K562 (cell line): ENCODE measurements around the gene JPH3. TPM values are rescaled to one million over a fixed set of nuclear protein-coding genes. Genes with fewer than 3 reads are reported as not detected.

ENCODE experiments used
- RBM34 ChIP-seq: fragments of 200-400 bp; formaldehyde crosslinking; IDR thresholded peaks from 2 replicates; pipeline ENCODE4 v1.6.1; 2018; ENCODE audit warnings: low read length, borderline replicate concordance; ENCODE audit not compliant: insufficient read depth
- ZNF444 ChIP-seq: fragments of 250-450 bp; sonication (Bioruptor Pico); IDR thresholded peaks from 2 replicates; pipeline ENCODE4 v1.4.0; 2020; ENCODE audit warnings: mild to moderate bottlenecking, moderate library complexity
- ZNF696 ChIP-seq: fragments of 250-450 bp; sonication (Bioruptor Pico); conservative IDR thresholded peaks from 2 replicates; pipeline ENCODE4 v1.4.0; 2020; ENCODE audit warnings: mild to moderate bottlenecking, moderate library complexity
- polyA plus RNA-seq, 8 experiments: library from polyadenylated mRNA; depleted of rRNA in 4 of 8; stranded (reverse) in 5 of 8; unstranded in 3 of 8; fragments of >200 nt; fragmentation: Nextera tagmentation in 2 of 8; fragmentation: Illumina TruSeq in 1 of 8; extraction: Ambion mirVana in 2 of 8; extraction: Trizol in 1 of 8; gene quantifications; 2 replicates each; pipeline versions ENCODE4 v1.2.1 to v1.2.3, GENCODE V29; 2011 to 2014; ENCODE audit warnings: inconsistent platforms in 1 of 8, missing spikeins in 1 of 8
- total RNA-seq, 7 experiments: library from RNA; depleted of rRNA in 6 of 7; stranded (reverse); fragments of >200 nt in 6 of 7; fragmentation: Illumina TruSeq in 2 of 7; extraction: Trizol in 2 of 7; gene quantifications; 2 replicates each; pipeline versions ENCODE4 v1.2.1 to v1.2.3, GENCODE V29; 2011 to 2021; ENCODE audit warnings: low replicate concordance in 1 of 7
- TF ChIP-seq, protein P1 (sequence below), 2 experiments: fragments of 450-650 bp in 1 of 2; sonication (generic) in 1 of 2; formaldehyde crosslinking in 1 of 2; IDR thresholded peaks; 2 replicates each; pipeline versions ENCODE4 v1.7.1 to v1.9.0; 2016 to 2022; ENCODE audit warnings: inconsistent platforms in 1 of 2, mild to moderate bottlenecking in 1 of 2, missing genetic modification reagents in 1 of 2

The JPH3 gene
- total and polyA plus RNA-seq, 9 of the 15 experiments (the other 6 are each of a cell fraction or from before 2014, with no cell fraction given) = 0.01 TPM; not detected in 8

GRCh38 chr16:87665193-87665592, 62.9 kb downstream of the JPH3 start (continued):
- TF ChIP-seq, protein P1, sequence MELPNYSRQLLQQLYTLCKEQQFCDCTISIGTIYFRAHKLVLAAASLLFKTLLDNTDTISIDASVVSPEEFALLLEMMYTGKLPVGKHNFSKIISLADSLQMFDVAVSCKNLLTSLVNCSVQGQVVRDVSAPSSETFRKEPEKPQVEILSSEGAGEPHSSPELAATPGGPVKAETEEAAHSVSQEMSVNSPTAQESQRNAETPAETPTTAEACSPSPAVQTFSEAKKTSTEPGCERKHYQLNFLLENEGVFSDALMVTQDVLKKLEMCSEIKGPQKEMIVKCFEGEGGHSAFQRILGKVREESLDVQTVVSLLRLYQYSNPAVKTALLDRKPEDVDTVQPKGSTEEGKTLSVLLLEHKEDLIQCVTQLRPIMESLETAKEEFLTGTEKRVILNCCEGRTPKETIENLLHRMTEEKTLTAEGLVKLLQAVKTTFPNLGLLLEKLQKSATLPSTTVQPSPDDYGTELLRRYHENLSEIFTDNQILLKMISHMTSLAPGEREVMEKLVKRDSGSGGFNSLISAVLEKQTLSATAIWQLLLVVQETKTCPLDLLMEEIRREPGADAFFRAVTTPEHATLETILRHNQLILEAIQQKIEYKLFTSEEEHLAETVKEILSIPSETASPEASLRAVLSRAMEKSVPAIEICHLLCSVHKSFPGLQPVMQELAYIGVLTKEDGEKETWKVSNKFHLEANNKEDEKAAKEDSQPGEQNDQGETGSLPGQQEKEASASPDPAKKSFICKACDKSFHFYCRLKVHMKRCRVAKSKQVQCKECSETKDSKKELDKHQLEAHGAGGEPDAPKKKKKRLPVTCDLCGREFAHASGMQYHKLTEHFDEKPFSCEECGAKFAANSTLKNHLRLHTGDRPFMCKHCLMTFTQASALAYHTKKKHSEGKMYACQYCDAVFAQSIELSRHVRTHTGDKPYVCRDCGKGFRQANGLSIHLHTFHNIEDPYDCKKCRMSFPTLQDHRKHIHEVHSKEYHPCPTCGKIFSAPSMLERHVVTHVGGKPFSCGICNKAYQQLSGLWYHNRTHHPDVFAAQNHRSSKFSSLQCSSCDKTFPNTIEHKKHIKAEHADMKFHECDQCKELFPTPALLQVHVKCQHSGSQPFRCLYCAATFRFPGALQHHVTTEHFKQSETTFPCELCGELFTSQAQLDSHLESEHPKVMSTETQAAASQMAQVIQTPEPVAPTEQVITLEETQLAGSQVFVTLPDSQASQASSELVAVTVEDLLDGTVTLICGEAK (IDR thresholded peaks at IDR 0.05) = no peak
- TF ChIP-seq, protein P1 (CRISPR knock-in tag; IDR thresholded peaks at IDR 0.05) = no peak
- no peak for TF ChIP-seq RBM34
- TF ChIP-seq ZNF696 (CRISPR knock-in tag) = no peak
- no peak for TF ChIP-seq ZNF444 (CRISPR knock-in tag)
